ENCODE data around the gene ARHGEF16.

DNA sequence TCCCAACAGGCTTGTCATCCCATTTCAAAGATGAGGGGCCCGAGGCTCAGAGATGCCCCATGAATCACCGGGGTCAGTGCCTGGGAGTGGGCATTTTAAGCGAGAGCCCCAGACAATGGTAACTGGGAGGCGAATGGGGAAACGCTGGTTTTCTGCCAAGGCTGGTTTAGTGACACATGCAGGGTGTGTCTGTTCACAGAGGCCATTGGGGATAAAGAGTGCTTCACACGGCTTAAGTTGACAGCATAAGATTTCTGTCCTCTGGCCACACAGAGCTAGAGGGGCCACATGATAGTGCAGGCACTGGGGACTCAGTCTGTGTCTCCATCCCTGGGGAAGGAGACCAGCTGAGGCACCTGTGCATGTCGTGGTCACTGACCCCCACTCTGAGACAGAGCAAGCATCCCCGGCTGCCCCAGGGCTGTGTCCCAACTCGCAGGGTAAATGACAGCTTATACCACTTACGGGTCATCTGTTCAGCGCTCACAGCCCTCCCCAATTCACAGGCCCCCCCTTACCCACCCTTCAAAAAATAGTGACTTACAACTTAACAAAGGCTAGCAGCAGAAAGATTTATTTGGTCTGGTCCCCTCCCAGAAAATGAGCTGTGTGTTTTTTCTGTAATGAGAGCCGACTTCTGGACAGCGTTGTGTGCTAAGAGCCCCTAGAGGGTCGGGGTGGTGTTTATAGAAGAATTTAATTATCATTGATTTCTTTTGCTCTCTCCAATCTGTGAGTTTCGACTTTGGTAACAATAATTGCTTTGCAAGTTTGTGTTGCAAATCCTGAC, 34.9 kb upstream of the ARHGEF16 start:
- TF ChIP-seq, protein P1, sequence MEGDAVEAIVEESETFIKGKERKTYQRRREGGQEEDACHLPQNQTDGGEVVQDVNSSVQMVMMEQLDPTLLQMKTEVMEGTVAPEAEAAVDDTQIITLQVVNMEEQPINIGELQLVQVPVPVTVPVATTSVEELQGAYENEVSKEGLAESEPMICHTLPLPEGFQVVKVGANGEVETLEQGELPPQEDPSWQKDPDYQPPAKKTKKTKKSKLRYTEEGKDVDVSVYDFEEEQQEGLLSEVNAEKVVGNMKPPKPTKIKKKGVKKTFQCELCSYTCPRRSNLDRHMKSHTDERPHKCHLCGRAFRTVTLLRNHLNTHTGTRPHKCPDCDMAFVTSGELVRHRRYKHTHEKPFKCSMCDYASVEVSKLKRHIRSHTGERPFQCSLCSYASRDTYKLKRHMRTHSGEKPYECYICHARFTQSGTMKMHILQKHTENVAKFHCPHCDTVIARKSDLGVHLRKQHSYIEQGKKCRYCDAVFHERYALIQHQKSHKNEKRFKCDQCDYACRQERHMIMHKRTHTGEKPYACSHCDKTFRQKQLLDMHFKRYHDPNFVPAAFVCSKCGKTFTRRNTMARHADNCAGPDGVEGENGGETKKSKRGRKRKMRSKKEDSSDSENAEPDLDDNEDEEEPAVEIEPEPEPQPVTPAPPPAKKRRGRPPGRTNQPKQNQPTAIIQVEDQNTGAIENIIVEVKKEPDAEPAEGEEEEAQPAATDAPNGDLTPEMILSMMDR (IDR thresholded peaks at IDR 0.05 in 4 of 5, conservative IDR thresholded peaks at IDR 0.05 in 1 of 5), result no peak
- TF ChIP-seq POLR2A (IDR thresholded peaks at IDR 0.05), result no peak

Measured in gastrocnemius medialis (tissue), 4 donors.